ENCODE data around the gene SVOP.

GRCh38 chr12:108922918-108923317 is 98.0 kb downstream of the SVOP start:
- TF ChIP-seq, protein P1, sequence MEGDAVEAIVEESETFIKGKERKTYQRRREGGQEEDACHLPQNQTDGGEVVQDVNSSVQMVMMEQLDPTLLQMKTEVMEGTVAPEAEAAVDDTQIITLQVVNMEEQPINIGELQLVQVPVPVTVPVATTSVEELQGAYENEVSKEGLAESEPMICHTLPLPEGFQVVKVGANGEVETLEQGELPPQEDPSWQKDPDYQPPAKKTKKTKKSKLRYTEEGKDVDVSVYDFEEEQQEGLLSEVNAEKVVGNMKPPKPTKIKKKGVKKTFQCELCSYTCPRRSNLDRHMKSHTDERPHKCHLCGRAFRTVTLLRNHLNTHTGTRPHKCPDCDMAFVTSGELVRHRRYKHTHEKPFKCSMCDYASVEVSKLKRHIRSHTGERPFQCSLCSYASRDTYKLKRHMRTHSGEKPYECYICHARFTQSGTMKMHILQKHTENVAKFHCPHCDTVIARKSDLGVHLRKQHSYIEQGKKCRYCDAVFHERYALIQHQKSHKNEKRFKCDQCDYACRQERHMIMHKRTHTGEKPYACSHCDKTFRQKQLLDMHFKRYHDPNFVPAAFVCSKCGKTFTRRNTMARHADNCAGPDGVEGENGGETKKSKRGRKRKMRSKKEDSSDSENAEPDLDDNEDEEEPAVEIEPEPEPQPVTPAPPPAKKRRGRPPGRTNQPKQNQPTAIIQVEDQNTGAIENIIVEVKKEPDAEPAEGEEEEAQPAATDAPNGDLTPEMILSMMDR (IDR thresholded peaks at IDR 0.05), result no peak
- TF ChIP-seq POLR2A (IDR thresholded peaks at IDR 0.05), result no peak

All from lower leg skin (tissue), 3 donors.